Anterior cingulate cortex (tissue), 58 donors: Measurements from ENCODE around the gene GPATCH3.
"Not testable (repeated sequence)": the region's sequence is repeated elsewhere in the genome, so short reads cannot be mapped to it uniquely, and the experiment has no call there.

Source experiments
- DNase-seq, 58 donors: peaks; one replicate each; lab custom pipeline; 2025; lab: John Stamatoyannopoulos, UW

GPATCH3 gene

DNA sequence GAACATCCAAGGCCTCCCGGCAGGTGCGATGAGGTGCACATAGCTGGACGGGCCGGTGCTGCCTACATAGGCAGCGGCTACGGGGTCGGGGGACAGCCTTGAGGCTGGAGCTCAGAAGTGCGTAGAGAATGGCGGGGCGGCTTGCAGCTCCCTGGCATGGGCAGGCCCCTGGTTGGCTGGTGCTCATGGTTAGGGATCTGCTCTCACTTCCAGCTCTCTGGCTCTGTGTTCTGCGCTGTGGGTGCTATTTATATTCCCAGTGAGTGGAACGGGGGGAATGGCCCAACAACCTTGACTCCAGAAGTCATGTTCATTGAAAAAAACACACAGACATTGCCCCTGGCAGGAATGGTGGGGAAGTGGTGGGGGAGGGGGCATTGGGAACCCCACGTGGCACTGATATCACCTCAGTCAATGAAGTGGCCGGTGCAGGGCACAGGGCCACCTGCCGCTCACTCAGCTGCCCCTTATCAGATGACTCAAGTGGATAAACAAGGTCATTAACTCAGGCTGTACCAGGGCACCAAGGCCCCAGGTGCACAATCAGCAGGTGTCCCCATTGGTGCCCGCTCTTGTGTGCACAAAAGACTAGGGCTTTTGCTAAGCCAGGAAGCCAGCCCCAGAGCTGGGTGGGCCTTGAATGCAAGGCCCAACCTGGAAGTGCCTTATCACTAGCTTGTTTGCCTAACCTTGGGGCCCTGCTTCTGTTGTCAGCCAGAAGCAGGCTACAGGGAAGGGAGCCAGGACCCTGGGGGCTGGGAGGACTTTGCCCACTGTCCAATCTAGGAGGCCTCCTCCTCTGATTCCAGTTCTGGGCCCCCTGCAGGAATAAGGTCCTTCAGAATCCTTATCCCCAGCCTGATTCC is 13.7 kb upstream of the GPATCH3 start, which contains the start of gene NR0B2:
TSS of gene NR0B2 (minus strand) at position 222 of the 866 bp plus-strand sequence. CDS start at position 187, 35 bp downstream.
- DNase-seq: no peak

DNA sequence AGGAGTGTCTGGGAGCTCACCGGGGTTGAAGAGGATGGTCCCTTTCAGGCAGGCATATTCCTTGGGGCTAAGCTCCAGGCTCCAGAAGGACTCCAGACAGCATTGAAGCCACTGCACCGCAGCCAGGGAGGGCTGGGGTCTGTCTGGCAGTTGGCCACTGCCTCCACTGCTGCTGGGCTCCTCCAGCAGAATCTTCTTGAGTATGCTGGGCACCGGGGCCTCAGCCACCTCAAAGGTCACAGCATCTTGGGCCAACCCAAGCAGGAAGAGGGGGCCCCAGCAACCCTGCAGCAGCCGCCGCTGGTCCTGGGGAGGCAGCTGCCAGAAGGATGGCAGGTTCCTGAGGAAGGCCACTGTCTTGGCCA is 13.1 kb upstream of the GPATCH3 start:
- DNase-seq: no peak

DNA sequence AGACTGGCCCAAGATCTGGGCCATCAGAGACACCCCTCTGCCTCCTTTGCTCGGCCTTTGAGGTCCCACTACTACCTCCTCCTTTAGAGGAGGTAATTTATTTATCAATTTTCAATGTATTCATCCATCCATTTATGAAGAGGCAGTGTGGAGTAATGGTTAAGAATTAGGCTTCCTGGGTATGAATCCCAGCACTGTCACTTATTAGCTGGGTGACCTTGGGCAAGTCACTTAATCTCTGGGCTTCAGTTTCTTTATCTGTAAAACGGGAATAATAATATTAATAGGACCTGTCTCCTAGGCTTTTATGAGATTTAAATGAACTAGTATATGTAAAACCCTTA is 11.9 kb upstream of the GPATCH3 start:
- DNase-seq: no peak

DNA sequence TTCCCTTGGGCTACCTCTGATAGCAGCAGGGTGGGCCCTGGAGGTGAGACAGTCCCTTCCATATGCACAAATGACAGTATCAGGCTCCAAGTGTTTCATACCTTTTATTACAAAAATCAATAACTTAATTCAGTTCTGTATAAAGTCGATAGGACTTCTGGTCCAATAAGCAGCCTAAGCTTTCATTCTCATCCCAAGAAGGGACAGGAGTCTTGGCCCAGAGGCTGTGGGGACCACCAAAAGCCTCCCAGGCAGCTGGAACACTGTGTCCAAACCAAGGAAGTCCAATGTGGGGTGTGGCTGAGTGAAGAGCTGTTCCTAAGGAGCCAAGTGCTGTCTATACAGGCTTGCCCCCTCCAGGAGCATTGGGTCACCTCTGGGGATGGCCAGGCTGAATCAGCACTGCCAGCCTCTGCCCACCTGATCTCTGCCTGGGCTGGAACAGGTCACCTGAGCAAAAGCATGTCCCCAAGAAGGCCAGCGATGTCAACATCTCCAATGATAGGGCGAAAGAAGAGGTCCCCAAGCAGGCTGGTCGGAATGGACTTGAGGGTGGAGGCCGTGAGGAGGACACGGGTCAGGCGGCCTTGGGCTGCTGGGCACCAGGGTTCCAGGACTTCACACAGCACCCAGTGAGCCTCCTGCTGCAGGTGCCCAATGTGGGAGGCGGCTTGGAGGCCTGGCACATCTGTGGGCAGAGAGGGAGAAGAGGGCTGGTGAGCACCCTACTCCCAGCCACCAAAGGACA is 11.3 kb upstream of the GPATCH3 start:
- no peak for DNase-seq

DNA sequence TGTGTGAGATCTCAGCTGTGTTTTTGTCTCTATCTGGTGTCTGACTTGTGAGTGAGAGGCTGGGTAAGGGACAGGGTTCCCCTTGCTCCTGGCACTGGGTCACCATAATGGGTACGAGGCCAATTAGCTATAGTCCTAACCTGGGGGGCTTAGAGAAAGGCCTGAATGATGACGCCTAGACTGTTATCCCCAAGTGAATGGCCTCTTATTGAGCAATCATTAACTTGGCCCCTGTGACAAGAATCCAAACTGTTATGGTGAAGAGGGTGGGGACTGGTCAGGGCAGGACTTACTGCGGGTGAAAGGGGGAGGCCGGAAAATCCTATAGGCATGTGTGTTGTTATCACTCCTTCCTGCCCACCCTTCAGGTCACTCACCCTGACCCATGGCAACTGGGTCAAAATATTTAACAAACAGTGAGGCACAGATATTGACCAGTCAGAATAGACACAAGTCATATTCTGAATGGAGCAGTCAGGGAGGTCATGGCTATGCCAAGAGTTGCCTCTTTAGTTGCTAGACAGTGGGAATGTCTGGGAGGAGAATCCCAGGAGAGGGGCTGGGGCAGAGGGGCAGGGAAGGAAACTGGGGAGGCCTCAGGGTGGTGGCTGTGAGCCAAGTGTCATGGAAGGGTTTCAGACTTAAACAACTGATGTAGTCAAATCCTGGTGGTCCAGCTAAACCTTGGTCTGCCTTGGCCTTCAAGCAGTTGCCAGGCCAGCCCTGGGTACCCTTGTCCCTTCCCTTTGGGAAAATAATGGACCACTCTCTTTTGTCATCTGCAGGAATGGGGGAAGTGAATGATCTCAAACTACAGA is 10.3 kb upstream of the GPATCH3 start:
- no peak for DNase-seq

DNA sequence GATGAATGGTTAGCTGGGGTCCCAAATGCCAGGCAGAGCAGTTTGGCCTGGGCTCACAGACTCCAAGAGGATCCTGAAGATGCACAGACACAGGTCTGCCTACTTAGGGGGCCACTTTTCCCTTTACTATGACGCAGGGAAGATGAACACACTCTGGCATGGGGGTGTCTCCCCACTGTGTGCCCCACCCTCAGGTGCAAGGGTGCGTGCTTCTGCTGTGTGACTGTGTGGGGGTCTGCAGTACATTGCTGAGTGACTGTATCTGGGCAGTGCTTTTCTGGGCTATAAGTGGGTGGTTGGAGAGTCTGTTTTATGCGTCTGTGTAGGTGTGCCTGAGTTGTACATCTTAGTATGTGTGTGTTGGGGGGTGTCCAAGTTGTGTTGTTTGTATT is 9.7 kb upstream of the GPATCH3 start:
- peak in 11 of 58 donors; percentile 4 to 35 (median 14) for DNase-seq

DNA sequence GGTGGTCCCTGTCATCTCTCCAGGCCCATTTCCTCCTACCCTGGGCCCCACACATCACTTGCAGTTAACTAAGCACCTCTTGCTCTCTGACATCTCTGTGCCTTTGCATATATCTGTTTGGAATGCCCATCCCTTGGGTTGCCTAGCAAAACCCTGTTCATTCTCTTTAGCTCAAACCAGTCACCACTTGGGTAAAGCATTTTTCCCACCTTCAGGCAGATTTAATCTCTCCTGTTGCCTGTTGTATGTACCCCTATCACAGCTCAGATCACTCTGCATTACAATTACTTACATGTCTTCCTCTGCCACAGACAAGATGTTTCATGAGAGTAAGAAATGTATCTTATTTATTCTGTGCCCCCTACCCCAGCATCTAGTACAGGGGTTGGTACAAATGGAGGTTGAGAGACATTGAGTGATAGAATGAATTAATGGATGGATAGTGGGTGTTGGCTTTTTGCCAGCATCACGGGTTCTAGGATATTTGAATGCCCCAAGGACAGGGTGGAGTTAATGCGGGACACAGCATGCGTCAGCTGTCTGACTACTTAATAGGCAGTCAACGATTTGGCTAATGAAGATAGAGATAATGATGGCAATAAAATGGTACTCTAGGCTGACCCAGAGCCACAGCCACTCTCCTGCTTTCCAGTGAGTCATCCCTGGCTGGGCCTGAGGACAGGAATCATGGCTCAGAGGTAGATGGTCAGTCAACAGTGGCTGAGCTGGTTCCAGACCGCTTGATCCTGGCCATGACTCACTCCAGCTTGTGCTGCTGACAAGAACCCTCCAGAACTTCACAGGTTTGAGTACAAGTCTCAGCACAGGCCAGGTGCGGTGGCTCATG is 7.0 kb upstream of the GPATCH3 start:
- DNase-seq: no peak

DNA sequence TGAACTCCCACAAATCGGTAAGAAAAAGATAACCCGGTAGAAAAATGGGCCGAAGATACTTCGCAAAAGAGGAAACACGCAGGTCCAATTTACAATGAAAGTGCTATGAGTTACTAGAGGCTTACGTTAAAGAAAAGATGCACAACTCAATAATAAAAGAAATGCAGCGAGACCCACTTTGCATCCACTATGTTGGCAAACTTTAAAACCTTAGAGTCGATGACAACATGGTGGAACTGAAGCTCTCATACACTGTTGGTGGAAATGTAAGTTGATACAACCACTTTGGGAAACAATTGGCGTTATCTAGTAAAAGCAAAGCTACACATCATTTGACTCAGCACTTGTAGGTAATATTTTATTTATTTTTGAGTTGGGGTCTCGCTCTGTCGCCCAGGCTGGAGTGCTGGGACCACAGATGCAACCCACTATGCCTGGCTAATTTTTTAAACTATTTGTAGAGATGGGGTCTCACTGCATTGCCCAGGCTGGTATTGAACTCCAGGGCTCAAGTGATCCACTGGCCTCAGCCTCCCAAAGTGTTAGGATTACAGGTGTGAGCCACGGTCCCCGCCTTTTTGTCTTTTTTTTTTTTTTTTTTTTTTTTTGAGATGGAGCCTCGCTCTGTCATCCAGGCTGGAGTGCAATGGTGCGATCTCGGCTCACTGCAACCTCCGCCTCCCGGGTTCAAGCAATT is 696 bp upstream of the GPATCH3 start:
- no peak for DNase-seq

DNA sequence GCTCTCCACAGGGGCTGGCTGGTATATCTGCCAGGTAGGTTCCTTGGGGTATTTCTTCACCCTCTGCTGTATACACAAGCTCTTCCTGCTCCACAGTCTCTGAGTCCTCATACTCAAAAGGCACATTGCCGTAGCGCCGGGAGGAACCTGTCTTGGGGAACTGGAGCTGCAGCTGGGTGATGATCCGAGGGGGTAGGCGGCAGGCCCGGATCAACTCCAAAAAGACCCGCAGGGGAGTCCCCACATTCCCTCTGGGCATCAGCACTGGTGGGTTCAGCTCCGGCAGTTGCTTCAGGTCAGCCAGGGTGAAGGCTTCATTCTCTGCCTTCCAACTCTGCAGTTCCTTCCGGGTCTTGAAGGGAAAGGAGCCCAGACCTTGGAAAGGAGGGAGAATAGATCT is 2.9 kb downstream of the GPATCH3 start:
- DNase-seq: no peak

DNA sequence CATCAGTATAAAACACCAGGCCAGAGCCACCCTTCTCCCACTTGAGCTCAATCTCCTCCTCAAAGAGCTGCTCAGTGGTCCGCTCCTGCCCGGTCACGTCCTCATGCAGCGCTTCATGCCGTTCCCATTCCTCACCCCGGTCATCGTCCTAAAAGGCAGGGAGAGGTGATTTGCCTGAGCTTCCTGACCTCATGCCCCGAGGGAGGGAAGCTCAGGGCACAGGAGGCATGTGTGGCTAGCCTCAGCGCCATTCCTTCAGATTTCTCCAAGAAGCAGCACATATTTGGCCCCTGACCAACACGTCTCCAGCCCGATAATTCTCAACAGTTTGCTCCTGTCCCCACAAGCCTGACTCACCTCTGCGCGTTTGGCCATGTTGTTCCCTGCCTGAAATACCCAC is 6.0 kb downstream of the GPATCH3 start:
- no peak for DNase-seq

DNA sequence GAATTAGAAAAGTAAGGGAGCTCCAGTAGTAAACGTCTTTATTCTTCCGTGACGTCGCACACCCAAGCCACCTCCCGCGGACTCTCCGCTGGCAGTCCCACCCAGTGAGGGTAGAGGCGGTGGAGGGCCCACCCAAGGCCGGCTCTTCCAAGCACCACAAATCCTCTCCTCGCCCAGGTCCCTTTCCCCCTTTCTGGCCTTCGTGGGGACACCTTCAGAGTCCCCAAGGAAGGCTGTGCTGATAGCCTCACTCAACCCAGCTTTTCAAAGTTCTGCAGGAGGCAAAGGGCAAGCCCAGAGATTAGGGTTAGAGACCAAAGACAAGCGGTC is 9.8 kb downstream of the GPATCH3 start:
- peak in 1 of 58 donors; percentile 56 for DNase-seq

DNA sequence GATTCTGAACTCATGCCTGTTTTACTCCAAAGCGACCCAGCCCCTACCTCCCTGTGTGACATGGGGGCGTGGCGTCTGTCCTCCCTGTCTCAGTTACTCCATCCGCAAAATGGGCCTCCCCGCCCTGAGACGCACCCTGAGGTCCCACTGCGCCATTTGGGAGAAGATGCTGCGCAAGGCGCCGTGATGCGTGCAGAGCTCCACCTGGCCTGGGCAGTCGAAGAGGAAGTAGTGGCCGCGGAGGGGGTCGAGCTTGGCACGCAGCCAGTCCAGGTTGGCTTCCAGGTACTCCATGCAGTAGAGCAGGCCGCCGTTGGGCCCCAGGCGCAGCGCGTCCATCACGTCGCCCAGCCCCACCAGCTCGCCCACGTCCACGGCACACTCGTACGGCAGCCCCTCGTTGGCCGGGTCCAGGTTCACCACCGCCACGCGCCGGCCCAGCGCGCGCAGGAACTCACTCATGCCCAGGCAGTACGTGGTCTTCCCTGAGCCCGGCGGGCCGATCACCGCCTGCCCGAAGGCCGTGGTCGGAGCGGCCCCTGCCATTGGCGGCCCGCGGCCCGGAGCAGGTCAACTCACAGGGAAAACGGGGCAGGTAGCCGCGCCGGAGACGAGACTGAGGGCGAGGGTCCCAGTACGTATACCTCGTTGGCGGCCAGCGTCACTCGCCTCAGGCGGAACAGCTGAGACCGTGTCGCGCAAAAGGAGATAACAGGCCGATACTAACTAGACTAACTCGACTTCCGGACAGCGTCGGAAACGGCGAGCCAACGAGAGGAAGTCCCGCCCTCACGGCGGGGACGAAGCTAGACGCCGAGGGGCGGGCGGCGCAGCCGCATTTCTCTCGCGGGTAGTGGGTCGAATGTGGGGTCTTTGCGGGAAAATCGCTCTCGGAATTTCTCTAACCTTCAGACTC is 10.5 kb downstream of the GPATCH3 start, which contains the start of gene GPN2:
TSS of gene GPN2 (minus strand) at position 733 of the 916 bp plus-strand sequence. CDS start at position 546, 187 bp downstream.
- DNase-seq: peak; percentile 13 to 88 (median 72)

DNA sequence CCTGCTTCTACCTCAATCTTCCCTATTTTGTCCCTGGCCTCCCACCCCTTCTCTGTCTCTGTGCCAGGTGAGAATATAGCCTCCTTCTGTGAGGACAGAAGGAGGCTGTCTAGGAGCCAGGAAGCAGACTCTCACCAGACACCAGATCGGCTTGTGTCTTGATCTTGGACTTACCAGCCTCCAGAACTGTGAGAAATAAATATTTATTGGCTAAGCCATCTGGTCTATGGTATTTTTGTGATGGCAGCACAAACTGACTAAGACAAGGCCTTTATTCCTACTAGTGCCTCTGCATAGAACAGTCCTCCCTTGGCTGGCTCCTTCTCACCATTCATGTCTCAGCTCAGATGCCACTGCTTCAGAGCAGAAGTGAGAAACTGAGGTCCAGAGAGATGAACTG is 12.0 kb downstream of the GPATCH3 start:
- no peak for DNase-seq

DNA sequence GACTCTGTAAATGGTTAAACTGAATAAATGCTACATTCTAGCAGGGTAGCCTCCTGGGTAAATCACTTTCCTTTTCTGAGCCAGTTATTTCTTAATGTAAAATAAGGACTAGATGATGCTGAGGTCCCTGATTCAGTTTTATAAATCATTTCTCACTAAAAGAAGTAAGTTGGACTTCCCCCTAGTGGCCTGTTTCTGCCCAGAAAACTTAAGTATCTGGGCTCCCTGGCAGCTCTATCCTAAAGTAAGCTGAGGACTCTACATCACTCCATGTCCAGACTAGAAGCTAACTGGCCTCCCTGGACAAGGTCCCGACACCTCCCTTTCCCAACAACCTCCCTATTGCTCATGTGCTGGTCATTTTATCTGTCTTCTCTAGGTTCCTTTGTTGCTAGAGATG is 13.1 kb downstream of the GPATCH3 start:
- DNase-seq: no peak

DNA sequence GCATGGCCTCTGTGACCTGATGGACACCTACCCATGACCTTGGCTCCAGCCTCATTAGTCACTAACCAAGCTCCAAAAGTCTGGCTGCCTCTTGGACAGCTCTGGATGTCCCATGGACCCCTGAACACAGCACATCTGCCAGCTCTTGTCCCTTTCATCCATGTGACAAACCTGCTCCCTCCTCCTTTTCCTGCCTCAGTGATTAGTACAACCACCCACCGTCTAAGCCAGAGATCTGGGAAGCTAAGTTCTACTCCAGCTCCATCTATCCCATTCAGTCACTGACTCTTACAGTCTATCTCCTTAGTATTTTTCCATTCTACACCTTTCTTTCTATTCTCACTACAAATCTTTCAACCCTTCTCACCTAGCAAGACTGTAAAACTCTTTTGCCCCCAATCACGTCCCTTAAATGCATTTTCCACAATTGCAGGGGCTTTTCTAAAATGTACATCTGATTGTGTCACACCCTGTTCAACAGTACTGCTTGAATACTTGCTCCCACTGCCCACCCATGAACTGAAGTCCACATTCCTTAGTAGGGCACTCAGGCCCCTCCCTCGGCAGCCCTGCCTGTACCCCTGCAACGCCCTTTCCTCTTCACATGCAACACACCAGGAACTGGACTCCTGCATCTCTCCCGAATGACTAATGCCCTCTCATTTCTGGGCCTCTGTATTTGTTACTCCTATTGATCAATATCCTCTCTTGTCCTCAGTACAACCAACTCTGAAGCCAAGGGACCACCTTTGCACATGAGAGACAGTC is 17.4 kb downstream of the GPATCH3 start:
- no peak for DNase-seq

DNA sequence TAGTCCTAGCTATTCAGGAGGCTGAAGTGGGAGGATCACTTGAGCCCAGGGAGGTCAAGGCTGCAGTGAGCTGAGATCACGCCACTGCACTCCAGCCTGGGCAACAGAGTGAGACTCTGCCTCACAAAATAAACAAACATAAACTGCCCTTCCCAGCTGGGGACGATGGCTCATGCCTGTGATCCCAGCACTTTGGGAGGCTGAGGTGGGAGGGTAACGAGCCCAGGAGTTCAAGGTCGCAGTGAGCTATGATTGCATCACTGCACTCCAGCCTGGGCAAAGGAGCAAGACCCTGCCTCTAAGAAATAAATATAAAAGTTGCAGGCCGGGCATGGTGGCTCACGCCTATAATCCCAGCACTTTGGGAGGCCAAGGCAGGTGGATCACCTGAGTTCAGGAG is 18.7 kb downstream of the GPATCH3 start:
- not testable (repeated sequence) for DNase-seq

DNA sequence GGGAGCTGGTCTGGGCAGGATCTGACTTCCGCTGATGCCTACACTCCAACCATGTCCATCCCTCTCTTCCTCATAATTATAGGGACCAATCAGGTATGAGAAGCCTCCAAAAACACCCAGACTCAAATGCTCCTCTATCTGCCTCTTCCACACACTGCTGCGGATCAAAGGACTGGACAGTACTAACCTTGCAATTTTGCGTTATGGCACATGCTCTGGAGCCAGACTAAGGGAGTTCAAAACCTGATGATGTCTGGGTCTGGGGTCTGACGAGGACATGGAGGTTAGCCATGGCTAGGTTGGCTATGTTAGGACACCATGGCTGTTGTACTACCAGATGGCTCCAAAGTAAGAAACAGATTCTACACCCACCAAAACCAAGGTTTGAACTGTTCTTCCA is 20.5 kb downstream of the GPATCH3 start:
- DNase-seq: no peak

DNA sequence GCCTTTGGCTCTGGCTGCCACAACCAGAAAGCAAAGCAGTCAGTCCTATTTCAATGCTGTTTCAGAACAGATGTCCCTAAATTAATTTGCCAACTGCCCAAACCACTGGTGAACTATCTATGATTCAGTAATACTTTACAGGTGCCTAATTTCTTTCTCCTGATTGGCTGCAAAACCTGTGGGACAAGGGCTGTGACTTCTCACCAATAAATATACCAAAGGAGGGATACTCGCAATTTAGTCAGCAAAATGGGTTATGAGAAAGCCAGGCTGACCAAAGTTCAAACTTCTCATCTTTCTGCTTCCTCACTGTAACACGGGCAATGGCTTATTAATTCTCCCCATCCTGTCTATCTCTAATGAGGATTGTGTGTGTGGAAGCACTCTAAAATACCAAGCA is 22.9 kb downstream of the GPATCH3 start:
- no peak for DNase-seq
